Right kidney (tissue), 9 donors: ENCODE measurements around the gene SH2D4B.

Experiments used
- DNase-seq: peaks from one replicate; pipeline ENCODE4 v3.0.0-alpha.2; 2016
- long read RNA-seq, 8 donors: transcript quantifications; one replicate each; lab custom pipeline, GENCODE V29; 2026

The SH2D4B gene
- long read RNA-seq, donor 1: 0 reads
- long read RNA-seq, donor 2: 0 reads
- long read RNA-seq, donor 3: 0 reads
- long read RNA-seq, donor 4: 0 reads
- long read RNA-seq, donor 5: 0 reads
- long read RNA-seq, donor 6: 0 reads
- long read RNA-seq, donor 7: 0 reads
- long read RNA-seq, donor 8: 0 reads

DNA sequence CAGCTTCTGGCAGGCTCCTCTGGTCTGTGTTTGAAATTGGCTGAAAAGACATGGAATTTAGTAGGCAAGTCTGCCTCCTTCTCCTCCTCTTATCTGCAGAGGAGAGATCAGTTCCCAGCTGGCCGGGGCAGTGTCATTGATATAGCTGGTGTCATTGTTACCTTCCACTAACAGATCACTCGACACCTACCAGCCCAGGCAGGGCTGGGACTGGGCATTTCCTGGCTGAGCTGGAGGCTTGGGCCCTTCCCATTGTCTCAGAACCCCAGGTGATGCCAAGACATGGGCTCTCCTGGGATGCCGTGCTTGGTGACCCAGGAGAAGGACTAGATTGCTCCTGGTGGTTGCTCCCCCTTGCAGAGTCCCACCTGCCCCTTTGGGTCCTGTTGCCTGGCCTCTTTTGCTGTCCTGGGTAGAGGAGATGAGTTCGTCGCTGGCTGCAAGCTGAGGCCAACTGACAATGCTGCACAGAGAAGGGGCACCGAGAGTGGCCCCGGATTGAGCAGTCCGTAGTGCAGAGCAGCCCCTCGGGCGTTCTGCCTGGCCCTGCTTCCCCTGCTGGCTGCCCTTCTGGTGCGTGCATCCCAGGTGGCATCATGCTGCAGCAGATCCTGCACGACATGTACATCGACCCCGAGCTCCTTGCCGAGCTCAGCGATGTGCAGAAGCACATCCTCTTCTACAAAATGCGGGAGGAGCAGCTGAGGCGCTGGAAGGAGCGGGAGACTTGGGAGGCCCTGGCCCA is at the start of gene SH2D4B:
TSS of gene SH2D4B (plus strand) at position 167 of the 745 bp plus-strand sequence. CDS start at position 597, 430 bp downstream.
- DNase-seq: no peak

DNA sequence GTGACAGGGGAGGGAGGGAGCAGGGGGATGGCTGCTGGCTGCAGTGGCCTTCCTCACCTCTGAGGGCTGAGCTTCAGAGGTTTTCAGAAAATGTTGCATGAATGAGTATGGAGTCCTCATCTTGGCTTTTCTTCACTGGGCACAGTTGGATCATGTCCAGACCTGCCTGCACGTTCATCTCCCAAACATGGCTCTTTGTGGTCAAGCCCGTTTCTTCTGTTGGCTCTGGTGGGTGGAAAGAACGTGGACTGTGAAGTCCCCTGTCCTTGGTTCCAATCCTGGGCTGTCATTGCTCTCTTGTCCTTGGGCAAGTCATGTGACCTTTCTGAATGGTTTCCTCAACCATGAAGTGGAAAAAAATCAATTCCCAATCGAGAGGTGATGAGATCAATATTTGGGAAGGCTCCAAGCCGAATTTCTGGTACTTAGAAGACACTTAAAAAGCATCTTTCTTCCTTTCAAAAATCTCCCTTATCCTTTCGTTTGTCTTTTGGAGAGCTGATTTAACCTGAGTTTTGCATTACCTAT is 49.1 kb upstream of the SH2D4B start:
- no peak for DNase-seq

DNA sequence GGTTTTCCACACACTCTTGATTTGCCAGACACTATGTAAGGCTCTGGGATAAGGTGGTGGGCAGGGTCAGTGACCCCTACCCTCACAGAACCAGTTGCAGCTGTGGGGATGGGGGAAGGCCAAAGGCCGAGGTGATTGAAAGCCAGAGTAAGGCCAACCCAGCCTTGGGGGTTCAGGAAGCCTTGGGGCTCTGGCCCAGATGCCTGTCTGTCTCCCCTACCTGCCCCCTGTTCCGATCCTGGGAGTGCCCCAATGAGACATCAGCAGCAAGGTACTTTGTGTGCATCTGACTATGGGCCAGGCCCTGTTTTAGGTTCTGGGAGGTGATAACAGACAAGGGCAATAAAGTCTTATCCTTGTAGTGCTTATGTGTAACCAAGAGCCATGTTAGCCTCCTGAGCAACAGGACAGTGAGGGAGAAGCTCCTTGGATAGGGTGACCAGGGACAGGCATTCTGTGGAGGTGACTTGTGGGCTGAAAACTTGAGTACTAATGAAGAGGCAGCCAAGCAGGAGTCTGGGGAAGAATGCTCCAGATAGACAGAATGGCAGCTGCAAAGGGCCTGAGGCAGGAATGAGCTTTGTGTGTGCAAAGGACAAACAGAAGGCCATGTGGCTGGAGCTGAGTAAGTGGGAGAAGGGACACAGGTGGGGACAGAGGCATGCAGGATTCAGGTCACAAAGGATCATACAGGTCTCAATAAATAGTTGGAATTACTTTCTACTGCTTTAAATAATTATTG is 48.2 kb upstream of the SH2D4B start:
- DNase-seq: no peak

DNA sequence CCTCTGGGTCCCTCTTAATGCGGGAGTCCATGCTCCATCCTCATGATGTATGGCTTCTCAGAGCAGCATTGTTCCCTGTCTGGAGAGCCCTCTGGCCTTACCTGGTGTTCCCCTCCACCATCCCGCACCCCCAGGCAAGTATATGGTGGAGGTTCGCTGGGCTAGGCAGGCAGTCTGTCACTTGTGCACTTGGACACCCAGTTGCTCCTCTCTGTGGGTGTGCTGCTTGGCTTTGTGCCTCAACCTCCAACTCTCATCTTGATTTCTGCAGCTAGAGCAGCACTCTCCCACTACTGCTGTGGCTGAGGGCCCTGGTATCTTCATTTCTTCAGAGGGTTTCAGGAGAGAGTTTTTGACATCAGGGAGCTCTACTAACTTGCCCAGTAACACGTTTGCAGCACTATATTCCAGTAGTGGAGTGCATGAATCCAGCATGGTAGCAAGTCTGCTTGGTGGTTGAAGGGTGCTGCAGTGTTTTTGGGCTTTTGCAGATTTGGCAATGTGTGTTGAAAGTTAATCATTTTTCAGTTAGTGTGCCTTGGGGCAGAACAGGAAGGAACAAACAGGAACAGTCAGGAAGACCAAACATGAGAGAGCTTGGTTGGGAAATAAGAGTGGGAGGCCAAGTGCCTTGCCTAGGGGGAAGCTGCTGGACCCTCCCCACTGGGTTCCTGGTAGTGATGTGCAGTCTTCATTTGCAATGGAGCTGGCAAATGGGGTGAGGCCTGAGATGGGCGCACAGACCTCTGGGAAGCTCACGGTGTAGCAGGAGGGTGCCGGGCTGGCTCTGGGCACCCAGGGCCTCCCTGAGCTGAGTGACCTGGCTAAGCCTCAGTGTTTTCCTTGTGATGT is 46.2 kb upstream of the SH2D4B start:
- DNase-seq: no peak

DNA sequence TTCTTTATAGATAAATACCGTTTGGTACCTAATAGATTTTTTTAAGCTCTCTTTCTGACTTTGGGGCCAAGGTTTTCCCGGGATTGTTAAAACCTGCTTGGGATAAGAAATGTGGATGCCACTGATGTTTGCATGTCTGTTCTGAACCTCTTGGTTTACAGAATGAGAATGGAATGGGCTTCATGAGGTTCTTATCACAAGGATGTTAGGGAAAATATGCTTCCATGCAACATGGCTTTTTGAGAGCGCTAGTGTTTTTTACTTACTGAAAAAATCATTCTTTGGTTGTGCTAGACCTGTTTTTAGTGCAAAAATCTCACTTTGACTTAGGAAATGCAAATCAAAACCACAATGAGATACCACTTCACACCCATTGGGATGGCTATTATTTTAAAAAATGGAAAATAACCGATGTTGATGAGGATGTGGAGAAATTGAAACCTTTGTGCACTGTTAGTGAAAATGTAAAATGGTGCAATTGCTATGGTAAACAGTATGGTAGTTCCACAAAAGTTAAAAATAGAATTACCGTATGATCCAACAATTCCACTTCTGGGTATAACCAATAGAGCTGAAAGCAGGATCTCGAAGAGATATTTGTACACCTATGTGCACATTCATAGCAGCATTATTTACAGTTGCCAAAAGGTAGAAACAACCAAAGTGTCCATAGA is 44.7 kb upstream of the SH2D4B start:
- no peak for DNase-seq

DNA sequence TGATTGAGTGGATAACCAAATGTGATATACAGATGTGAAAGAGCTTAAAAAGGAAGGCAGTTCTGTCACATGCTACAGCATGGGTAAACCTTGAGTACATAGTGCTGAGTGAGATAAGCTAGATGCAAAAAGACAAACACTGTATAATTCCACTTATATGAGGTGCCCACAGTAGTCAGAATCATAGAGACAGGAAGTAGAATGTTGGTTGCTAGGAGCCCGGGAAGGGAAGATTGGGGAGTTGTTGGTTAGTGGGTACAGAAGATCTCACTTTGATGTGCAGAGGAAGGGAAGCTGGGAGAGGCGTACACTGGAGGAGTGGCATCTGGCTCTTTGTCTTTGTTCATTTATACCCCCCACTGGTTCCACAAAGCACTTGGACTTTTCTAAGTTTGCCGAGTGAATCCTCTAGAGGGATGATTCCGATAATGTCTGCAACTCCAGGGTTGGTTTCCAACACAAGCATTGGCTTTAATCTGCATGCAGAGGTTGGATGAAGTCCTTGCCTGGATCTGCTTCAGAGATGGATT is 44.1 kb upstream of the SH2D4B start:
- DNase-seq: no peak

DNA sequence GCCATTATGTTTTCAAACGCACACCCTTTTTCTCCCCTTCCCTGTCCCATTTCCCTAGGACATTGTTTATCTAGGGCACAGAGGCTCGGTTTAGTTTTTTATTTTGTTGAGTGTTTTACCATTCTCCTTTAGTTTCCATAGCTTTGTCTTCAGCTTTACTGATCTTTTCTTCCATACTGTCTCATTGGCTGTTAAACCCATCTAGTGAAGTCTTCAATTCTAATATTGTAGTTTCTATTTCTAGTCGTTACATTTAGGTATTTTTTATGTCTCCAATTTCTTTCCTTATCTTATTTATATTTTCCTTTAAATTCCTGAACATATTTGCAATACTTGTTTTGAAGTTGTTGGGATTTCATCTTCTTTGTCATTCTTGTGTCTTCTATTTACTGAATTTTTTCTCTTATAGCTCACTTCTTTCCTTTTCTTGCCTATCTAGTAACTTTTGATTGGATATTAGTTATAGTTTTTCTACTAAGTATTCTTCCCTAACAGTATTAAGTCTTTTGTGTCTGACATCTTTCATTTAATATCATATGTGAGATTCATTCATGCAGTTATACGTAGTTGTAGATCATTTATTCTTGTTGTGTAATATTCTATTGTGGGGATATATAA is 41.0 kb upstream of the SH2D4B start:
- no peak for DNase-seq

DNA sequence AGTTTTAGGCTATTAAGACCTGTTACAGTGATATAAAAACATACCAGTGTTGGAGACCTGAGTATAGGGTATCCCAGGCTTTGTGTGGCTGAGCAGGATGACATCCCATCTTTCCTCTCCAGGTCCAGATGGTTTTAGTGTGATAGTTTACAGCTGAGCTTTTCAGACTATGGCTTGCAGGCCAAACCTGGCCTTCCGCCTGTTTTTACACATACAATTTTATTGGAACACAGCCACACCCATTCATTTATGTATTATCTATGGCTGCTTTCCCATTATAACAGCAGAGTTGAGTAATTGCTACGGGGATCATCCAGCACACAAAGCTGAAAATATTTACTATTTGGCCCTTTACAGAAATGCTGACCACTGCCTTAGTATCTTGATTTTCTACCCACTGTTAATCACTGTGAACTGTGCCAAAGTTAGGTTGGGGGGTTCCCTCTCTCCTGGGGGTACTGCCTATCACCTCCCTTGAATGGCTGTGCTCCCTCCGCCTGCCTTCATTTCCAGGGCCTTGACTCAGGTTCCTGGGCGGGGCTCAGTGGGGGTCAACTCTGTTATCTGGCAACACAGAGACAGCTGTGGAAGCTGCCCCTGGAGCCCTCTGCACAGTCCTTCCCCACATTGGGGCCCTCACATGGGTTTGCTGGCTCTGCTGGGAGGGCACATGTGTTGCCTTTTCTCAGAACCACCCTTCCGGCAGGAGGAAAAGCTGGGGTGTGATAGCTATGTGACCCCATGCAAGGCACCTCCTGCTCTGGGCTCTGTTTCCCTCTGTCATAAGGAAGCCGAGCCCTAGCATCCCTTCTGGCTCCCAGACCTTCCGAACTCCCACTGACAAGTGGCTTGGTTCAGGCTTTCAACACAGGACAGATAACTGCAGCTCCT is 40.3 kb upstream of the SH2D4B start:
- no peak for DNase-seq

DNA sequence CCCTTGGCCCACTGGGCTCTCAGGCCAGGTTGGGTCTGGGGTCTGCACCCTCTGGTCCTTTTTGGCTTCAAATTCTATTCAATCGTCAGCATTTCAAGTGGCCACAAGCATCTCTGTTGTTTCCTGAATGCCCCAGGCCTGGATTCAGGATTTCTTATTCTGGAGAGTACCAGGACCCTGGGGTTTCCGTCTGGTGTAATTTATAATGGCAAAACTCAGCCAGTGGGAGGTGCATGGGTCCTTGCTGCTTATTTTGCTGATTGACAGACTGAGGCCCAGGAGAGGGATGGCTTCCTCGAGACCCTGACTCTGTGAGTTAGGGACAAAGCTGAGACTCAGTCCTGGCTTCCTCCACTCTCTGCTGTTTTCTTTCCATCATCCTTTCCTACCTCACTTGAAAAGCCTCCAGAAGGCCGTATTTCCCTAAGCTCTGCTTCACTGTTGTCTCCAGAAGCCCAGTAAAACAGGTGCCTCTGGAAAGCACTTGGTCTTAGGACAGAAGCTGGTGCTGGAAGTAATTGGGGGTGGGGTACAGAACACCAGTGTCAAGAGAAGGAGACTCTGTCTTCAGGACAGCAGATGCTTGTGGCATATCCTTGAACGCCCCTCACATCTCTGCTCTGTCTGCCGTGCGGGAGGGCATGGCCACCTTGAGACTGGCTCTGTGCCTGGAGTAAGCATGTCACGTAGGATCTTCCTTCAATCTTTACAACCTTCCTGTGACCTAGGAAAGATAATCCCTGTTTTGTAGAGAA is 39.4 kb upstream of the SH2D4B start:
- no peak for DNase-seq

DNA sequence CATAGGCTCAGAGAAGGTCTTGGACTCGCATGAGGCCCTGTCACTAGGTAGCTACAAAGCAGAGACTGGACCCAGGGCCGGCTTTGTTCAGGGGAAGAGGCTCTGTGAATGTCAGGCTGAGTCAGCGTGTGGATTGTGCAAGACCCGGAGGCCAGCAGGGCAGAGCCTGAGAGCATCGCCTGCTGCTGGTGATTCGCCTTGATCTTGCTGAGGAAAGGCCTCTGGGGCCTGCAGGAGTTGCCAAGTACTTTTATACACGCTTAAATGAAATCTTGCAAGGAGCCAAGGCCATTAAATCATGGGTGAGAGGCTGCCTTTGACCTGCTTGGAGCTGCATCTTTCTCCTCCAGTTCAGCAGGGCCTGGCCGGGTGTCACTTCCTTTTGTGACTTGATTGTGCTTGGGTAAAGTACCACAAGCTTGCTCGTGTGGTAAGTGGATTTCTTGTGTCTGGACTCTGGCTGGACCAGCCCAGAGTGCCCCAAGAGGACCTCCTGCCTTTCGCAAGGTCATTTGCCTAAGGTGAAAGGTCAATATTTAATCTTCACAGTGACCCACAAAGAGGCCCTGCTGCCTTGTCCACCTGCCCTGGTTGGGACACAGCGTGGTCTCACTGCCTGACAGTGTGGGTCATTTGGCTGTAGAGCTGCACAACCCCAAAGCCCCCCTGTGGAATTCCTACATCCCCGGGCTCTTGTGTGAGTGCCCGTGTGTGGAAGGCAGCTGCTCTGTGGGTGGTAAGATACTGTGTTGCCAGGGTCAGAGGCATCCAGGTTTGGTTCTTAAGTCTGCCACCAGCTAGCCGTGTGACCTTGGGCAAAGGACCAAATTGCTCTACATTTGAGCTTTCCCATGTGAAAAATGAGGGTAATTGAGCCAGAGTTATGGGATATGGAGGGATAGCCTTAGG is 38.6 kb upstream of the SH2D4B start:
- DNase-seq: no peak

DNA sequence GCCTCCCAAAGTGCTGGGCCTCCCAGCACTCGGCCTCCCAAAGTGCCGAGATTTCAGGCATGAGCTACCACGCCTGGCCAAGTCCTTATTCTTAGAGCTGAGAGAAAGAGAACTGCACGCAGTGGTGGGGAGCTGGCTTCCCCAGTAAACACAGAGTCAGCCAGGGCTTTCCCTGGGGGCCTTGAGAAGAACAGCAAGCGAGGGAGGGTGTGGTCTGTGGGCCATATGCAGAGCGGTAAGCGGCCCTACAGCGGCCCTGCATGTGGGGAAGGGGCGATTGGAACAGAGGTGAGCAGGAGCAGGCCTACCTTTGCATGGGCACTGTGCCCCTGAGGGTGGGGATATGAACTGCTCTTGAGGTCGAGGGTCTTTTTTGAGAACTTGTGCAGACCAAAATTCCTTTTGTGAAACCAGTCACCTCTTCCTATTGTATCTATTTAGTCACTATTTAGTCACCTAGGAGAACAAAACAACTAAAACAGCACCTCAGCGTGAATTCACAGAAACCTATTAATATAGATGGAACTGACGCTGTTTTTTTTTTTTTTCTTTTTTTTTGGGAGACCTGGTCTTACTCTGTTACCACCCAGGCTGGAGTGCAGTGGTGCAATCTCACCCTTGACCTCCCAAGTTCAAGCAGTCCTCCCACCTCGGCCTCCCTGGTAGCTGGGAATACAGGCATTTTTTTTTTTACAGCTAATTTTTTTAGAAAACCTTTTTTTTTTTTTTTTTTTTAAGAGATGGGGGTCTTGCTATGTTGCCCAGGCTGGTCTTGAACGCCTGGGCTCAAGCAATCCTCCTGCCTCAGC is 36.9 kb upstream of the SH2D4B start:
- no peak for DNase-seq

DNA sequence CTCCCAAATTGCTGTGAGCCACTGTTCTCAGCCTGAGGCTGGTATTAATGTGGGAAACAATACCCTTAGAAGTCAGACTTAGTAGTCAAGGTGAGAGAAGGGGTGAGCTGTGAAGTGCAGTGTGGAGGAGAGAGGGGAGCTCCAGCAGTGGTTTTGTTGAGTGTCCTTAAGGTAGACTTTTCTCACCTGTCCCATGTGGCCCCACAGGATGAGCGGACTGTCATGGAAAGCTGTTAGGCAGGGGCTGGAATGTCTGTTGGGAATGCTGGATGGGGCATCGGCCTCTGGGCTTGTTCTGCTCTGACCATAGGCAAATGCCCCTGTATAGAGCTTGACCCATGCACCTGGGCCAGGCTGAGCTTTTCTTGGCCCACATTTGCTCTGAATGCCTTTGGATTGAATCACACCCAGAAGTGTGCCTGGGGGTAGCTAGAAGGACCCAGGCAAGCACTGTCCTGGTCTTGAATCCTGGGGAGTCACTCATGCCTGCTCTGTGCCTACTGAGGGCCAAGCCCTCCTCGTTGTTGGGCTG is 36.3 kb upstream of the SH2D4B start:
- DNase-seq: no peak

DNA sequence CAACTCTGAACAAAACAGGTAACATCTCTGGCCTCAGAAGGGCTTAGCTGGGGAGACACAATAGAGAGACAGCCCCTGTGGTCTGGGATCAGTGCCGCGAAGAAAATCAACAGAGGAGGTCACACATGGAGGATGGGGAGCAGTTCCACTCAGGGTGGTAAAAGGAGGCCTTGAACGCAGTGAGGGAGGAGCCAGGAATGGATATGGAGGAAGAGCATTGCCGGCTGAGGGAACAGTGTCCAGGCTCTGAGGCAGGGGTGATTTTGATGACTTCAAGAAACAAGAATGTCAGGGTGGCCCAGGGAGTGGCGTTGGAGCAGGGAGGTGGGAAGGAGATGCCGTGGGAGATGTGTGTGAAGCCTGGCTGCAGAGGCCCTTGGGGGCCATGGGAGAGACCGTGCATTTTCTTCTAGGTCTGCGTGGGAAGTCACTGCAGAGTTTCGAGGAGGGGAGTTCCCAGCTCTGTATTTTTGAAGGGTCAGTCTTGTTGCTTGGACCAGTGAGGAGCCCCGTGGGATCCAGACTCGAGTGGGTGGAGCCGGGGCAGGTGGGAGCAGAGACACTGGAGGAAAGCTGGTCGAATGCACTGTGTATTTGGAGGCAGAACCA is 35.7 kb upstream of the SH2D4B start:
- no peak for DNase-seq

DNA sequence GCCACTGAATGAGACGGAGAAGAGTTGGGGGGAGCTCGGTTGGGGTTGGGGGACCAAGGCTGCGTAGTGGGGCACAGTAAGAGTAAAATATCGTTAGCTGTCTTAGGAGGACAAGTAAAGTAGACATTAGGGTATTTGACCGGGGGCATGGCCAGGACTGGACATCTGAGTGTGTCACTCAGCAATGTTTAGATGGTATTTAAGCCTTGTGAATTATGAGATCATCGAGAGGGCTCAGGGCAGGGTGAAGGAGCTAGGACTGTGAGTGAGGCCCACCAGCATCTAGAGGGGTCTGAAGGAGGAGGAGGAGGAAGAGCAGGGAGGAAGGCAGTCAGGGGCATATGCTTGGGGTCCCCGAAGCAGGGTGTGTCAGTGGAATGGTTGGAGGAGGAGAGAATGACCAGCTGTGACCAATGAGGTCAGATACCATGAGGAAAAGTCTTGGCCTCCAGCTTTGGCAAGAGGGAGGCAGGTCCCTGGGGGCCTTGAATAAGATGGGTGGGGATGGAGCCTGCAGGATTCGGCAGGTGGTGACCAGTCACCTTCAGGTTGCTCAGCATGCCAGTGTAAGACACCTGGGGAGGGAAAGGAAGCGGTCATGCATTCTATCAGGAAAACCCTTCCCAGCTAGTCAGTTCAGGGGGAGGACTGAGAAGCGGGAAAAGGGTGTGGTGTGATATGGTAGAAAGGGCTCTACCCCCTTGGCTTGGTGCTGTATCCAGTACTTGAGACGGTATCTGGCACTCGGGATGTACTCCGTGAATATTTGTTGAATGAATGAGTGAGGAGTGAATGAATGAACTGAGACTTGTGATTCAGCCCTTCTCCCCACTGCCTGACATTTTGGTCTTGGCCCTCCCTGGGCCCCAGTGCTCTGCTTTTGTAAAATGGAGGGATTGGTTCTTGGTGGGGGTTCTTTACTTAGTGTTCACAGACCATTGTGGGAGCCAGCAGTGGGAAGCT is 34.8 kb upstream of the SH2D4B start:
- DNase-seq: no peak

DNA sequence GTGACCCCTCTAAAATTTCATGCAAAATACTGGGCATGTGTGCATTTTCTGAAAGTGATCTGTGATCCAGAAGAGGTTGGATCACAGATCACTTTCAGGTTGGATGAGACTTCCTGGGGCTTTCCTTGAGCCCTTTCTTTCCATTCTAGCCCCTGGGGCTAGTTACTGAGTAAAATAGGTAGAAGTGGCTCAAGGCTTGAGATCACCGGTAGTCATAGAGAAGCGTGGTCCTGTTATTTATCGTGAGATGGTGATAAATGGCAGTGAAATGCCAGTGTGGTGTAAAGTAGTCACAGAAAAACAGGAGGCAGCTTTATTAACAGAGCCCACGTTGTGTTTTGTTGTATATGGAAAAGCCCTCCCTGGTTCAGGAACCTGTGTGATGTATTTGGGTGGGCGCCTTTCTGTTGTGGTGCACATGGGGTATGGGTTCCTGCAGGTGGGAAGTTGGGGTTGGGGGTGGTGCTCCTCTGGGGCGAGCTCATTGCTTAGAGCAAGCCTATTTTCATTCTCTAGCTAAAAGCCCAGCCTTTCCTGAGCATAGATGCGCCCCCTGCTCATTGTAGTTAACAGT is 34.0 kb upstream of the SH2D4B start:
- no peak for DNase-seq
